Endothelial cell of umbilical vein (primary cell): ENCODE data around the gene TANGO6.

Source experiments
- CTCF ChIP-seq, 2 donors: IDR thresholded peaks; 1 replicate in 1 of 2; 2 replicates in 1 of 2; pipeline ENCODE4 v1.5.1; 2011; ENCODE audit warnings: low read length in 2 of 2, mild to moderate bottlenecking in 2 of 2, moderate library complexity in 2 of 2, control low read depth in 1 of 2, inconsistent platforms in 1 of 2, low read depth in 1 of 2; ENCODE audit not compliant: insufficient read depth in 1 of 2; ENCODE audit errors: extremely low read depth in 1 of 2
- EZH2 ChIP-seq: IDR thresholded peaks from 2 replicates; pipeline ENCODE4 v1.6.1; 2012; ENCODE audit warnings: borderline replicate concordance, low read depth, mild to moderate bottlenecking, moderate library complexity, low read length, inconsistent platforms; ENCODE audit not compliant: severe bottlenecking
- FOS ChIP-seq: IDR thresholded peaks from 2 replicates; pipeline ENCODE4 v1.6.1; 2011; ENCODE audit warnings: mild to moderate bottlenecking, low read length, moderate library complexity, borderline replicate concordance; ENCODE audit not compliant: insufficient read depth
- GATA2 ChIP-seq: IDR thresholded peaks from 2 replicates; pipeline ENCODE4 v1.7.0; 2011; ENCODE audit warnings: low read depth, mild to moderate bottlenecking, moderate library complexity, mixed read lengths, low read length; ENCODE audit not compliant: insufficient read length, insufficient read depth
- JUN ChIP-seq: IDR thresholded peaks from 2 replicates; pipeline ENCODE4 v1.6.1; 2011; ENCODE audit warnings: borderline replicate concordance, low read depth; ENCODE audit not compliant: insufficient read length, insufficient read depth
- MAX ChIP-seq: IDR thresholded peaks from 2 replicates; pipeline ENCODE4 v1.6.1; 2011; ENCODE audit not compliant: insufficient read depth, insufficient read length
- MYC ChIP-seq: IDR thresholded peaks from one replicate; pipeline ENCODE4 v1.6.1; 2011; ENCODE audit warnings: mild to moderate bottlenecking, low read depth, low read length
- POLR2A ChIP-seq: IDR thresholded peaks from 2 replicates; pipeline ENCODE4 v1.6.1; 2012; ENCODE audit warnings: low read depth, mild to moderate bottlenecking, control low read depth, low read length
- POLR2AphosphoS5 ChIP-seq: IDR thresholded peaks from 2 replicates; pipeline ENCODE4 v1.6.1; 2012; ENCODE audit warnings: low read depth, mild to moderate bottlenecking, control low read depth, low read length, moderate library complexity; ENCODE audit not compliant: insufficient read depth

GRCh38 chr16:68920349-68920748 is 77.0 kb downstream of the TANGO6 start:
- no peak for TF ChIP-seq CTCF (IDR thresholded peaks at IDR 0.05; ENCODE audit: extremely low read depth in 1 of 2, insufficient read depth in 1 of 2, low read depth in 1 of 2, low read length in 2 of 2)
- TF ChIP-seq POLR2A: no peak
- no peak for TF ChIP-seq POLR2AphosphoS5
- TF ChIP-seq MAX: no peak
- no peak for TF ChIP-seq EZH2
- TF ChIP-seq FOS: no peak
- no peak for TF ChIP-seq JUN
- TF ChIP-seq MYC: no peak
- TF ChIP-seq GATA2: no peak
